IMR-90 (cell line): ENCODE results near the gene GPR17. TPM values are rescaled to one million over a fixed set of nuclear protein-coding genes. Genes with fewer than 3 reads are reported as not detected.

Source experiments
- ATAC-seq: fragments of 200-7000 bp; cut with Tn5 transposase; 2 replicates; pipeline ENCODE4 v1.9.1; 2020; ENCODE audit warnings: low read depth, mild to moderate bottlenecking, moderate library complexity
- BruUV-seq: library from RNA; stranded (reverse); fragments of 400-500 nt; replicated peaks from 2 replicates; lab custom pipeline; 2021; lab: Mats Ljungman, UMichigan
- CTCF ChIA-PET: fragments of 300-600 bp; formaldehyde crosslinking; extraction: SDS; loops from one replicate; lab custom pipeline; 2021; ENCODE audit warnings: antibody characterized with exemption; lab: Yijun Ruan, JAX
- POLR2A ChIA-PET: fragments of 300-600 bp; sonication (Branson Sonifier 250); formaldehyde crosslinking; loops from one replicate; lab custom pipeline; 2022; ENCODE audit warnings: antibody characterized with exemption; ENCODE audit not compliant: unreplicated experiment; lab: Charles Lee
- DNase-seq: peaks from one replicate; pipeline ENCODE4 v3.0.0; 2013
- H2AFZ ChIP-seq: replicated peaks from 2 replicates; pipeline ENCODE3; 2013; ENCODE audit warnings: low read length, mild to moderate bottlenecking; ENCODE audit not compliant: poor library complexity
- H2AK5ac ChIP-seq: 2 replicates; pipeline ENCODE4 v1.6.1; 2013; ENCODE audit warnings: low read depth, low read length, inconsistent platforms
- H2AK9ac ChIP-seq: replicated peaks from 2 replicates; pipeline ENCODE3; 2013; ENCODE audit warnings: mild to moderate bottlenecking, low read depth, low read length, moderate library complexity; ENCODE audit not compliant: poor library complexity
- H2BK120ac ChIP-seq: 2 replicates; pipeline ENCODE4 v1.6.1; 2013; ENCODE audit warnings: low read depth, low read length, inconsistent platforms
- H2BK15ac ChIP-seq: 3 replicates; pipeline ENCODE4 v1.6.1; 2013; ENCODE audit warnings: low read depth, low read length, inconsistent platforms
- H2BK20ac ChIP-seq: 2 replicates; pipeline ENCODE4 v1.6.1; 2013; ENCODE audit warnings: low read depth, mild to moderate bottlenecking, inconsistent platforms, low read length, moderate library complexity
- H2BK5ac ChIP-seq: 2 replicates; pipeline ENCODE4 v1.6.1; 2013; ENCODE audit warnings: mild to moderate bottlenecking, low read depth, low read length, inconsistent platforms; ENCODE audit not compliant: poor library complexity, severe bottlenecking
- H3K14ac ChIP-seq: replicated peaks from 2 replicates; pipeline ENCODE4 v1.6.1; 2013; ENCODE audit warnings: low read depth, low read length, inconsistent platforms
- H3K18ac ChIP-seq: 2 replicates; pipeline ENCODE4 v1.6.1; 2013; ENCODE audit warnings: low read depth, low read length, control low read depth
- H3K23ac ChIP-seq: 2 replicates; pipeline ENCODE4 v1.6.1; 2013; ENCODE audit warnings: low read depth, low read length, inconsistent platforms
- H3K27ac ChIP-seq: 2 replicates; pipeline ENCODE4 v1.5.1; 2013; ENCODE audit warnings: mild to moderate bottlenecking, control low read depth, low read length; ENCODE audit not compliant: insufficient read depth
- H3K27me3 ChIP-seq: 2 replicates; pipeline ENCODE4 v1.6.1; 2013; ENCODE audit warnings: low read length; ENCODE audit not compliant: control insufficient read depth, insufficient read depth
- H3K36me3 ChIP-seq: 2 replicates; pipeline ENCODE4 v1.6.1; 2013; ENCODE audit warnings: low read length, mixed read lengths; ENCODE audit not compliant: control insufficient read depth, insufficient read depth
- H3K4ac ChIP-seq: 2 replicates; pipeline ENCODE4 v1.6.1; 2013; ENCODE audit warnings: low read depth, low read length, inconsistent platforms
- H3K4me1 ChIP-seq: 2 replicates; pipeline ENCODE4 v1.6.1; 2013; ENCODE audit warnings: low read length, mixed read lengths; ENCODE audit not compliant: control insufficient read depth, insufficient read depth
- H3K4me2 ChIP-seq: 2 replicates; pipeline ENCODE4 v1.6.1; 2013; ENCODE audit warnings: low read depth, mild to moderate bottlenecking, control low read depth, low read length, moderate library complexity
- H3K4me3 ChIP-seq: 2 replicates; pipeline ENCODE4 v1.5.1; 2013; ENCODE audit warnings: low read depth, mild to moderate bottlenecking, control low read depth, low read length, moderate library complexity; ENCODE audit not compliant: insufficient read depth
- H3K56ac ChIP-seq: 2 replicates; pipeline ENCODE4 v1.6.1; 2013; ENCODE audit warnings: low read length, inconsistent platforms; ENCODE audit not compliant: insufficient read depth; ENCODE audit errors: extremely low read depth
- H3K79me1 ChIP-seq, 2 experiments: 2 replicates each; pipeline ENCODE4 v1.6.1; 2013; ENCODE audit warnings: low read length in 2 of 2, inconsistent platforms in 1 of 2, low read depth in 1 of 2
- H3K9ac ChIP-seq: 2 replicates; pipeline ENCODE4 v1.6.1; 2013; ENCODE audit warnings: low read depth, low read length, control low read depth
- H3K9me1 ChIP-seq: 2 replicates; pipeline ENCODE4 v1.6.1; 2013; ENCODE audit warnings: low read length, inconsistent platforms; ENCODE audit not compliant: insufficient read depth
- H3K9me3 ChIP-seq: 2 replicates; pipeline ENCODE4 v1.6.1; 2013; ENCODE audit warnings: low read length; ENCODE audit not compliant: control insufficient read depth, insufficient read depth
- H4K20me1 ChIP-seq: 2 replicates; pipeline ENCODE4 v1.6.1; 2013; ENCODE audit warnings: low read length, inconsistent platforms; ENCODE audit not compliant: insufficient read depth
- H4K5ac ChIP-seq: 2 replicates; pipeline ENCODE4 v1.6.1; 2013; ENCODE audit warnings: mild to moderate bottlenecking, low read depth, low read length, control low read depth
- H4K8ac ChIP-seq, 2 experiments: 2 replicates each; pipeline ENCODE4 v1.6.1; 2013; ENCODE audit warnings: low read depth in 2 of 2, low read length in 2 of 2, control low read depth in 1 of 2, inconsistent platforms in 1 of 2
- H4K91ac ChIP-seq: 2 replicates; pipeline ENCODE4 v1.6.1; 2013; ENCODE audit warnings: low read depth, low read length, inconsistent platforms; ENCODE audit not compliant: insufficient read depth
- BHLHE40 ChIP-seq: fragments of 150-350 bp; IDR thresholded peaks from 2 replicates; pipeline ENCODE4 v1.6.1; 2016; ENCODE audit warnings: mild to moderate bottlenecking, low read depth, low read length
- CHD1 ChIP-seq: IDR thresholded peaks from 2 replicates; pipeline ENCODE4 v1.6.1; 2012; ENCODE audit warnings: low read depth, low read length, improper control_type of control experiment
- FOS ChIP-seq: fragments of 150-350 bp; IDR thresholded peaks from 2 replicates; pipeline ENCODE4 v1.6.1; 2016; ENCODE audit warnings: low read depth, low read length
- MAFK ChIP-seq: IDR thresholded peaks from 2 replicates; pipeline ENCODE4 v1.6.1; 2012; ENCODE audit warnings: low read depth, low read length, improper control_type of control experiment
- MAZ ChIP-seq: IDR thresholded peaks from 2 replicates; pipeline ENCODE4 v1.6.1; 2012; ENCODE audit warnings: low read depth, mild to moderate bottlenecking, low read length, improper control_type of control experiment, moderate library complexity, borderline replicate concordance
- MXI1 ChIP-seq: IDR thresholded peaks from 2 replicates; pipeline ENCODE4 v1.6.1; 2012; ENCODE audit warnings: low read depth, mild to moderate bottlenecking, low read length, moderate library complexity, borderline replicate concordance
- NFE2L2 ChIP-seq: fragments of 150-350 bp; IDR thresholded peaks from 2 replicates; pipeline ENCODE4 v1.6.1; 2016; ENCODE audit warnings: low read depth, mild to moderate bottlenecking, low read length
- POLR2A ChIP-seq: IDR thresholded peaks from 2 replicates; pipeline ENCODE4 v1.6.1; 2012; ENCODE audit warnings: mild to moderate bottlenecking, low read depth, low read length
- RCOR1 ChIP-seq: IDR thresholded peaks from 2 replicates; pipeline ENCODE4 v1.6.1; 2012; ENCODE audit warnings: mild to moderate bottlenecking, low read length, improper control_type of control experiment; ENCODE audit not compliant: insufficient replicate concordance
- RFX5 ChIP-seq: IDR thresholded peaks from 2 replicates; pipeline ENCODE4 v1.8.0; 2012; ENCODE audit warnings: low read depth, mild to moderate bottlenecking, low read length, moderate library complexity
- SMC3 ChIP-seq: fragments of 150-350 bp; IDR thresholded peaks from 2 replicates; pipeline ENCODE4 v1.6.1; 2016; ENCODE audit warnings: low read depth, mild to moderate bottlenecking, antibody characterized with exemption, low read length, moderate library complexity
- USF2 ChIP-seq: fragments of 150-350 bp; IDR thresholded peaks from 2 replicates; pipeline ENCODE4 v1.6.1; 2017; ENCODE audit warnings: mild to moderate bottlenecking, antibody characterized with exemption, low read length, low read depth
- WGBS, 2 experiments: methylation state at CpG; one replicate each; pipeline versions ENCODE4 v1.1.5 to v1.1.7; 2013; ENCODE audit warnings: missing lambda C conversion rate in 2 of 2; ENCODE audit not compliant: insufficient read length in 1 of 2; ENCODE audit errors: extremely low coverage in 2 of 2; 5-methylcytosine and 5-hydroxymethylcytosine counted together
- dilution Hi-C: fragments of 300-500 bp; cut with HindIII; formaldehyde crosslinking; loops from one replicate; pipeline ENCODE4 v1.14.3; 2018; ENCODE audit warnings: low sequenced_read_pairs; ENCODE audit not compliant: unreplicated experiment
- in situ Hi-C: fragments of 300-500 bp; cut with MboI; formaldehyde crosslinking; loops from 3 replicates; pipeline ENCODE4 v1.14.3; 2019; ENCODE audit warnings: low sequenced_read_pairs, inconsistent platforms, mixed read lengths
- intact Hi-C: fragments of 100-400 bp; cut with micrococcal nuclease; formaldehyde crosslinking; loops from 2 replicates; pipeline ENCODE4 v1.10.0; 2022
- polyA plus RNA-seq, 3 experiments: library from polyadenylated mRNA; depleted of rRNA; stranded (reverse); fragments of >200 nt; gene quantifications; 2 replicates each; pipeline ENCODE4 v1.2.3, GENCODE V29; 2012; ENCODE audit warnings: low replicate concordance in 1 of 3
- total RNA-seq: library from RNA; depleted of rRNA; stranded (reverse); fragments of >200 nt; gene quantifications from 2 replicates; pipeline ENCODE4 v1.2.3, GENCODE V29; 2012
- TF ChIP-seq, protein P1 (sequence below): fragments of 150-350 bp; IDR thresholded peaks from 2 replicates; pipeline ENCODE4 v1.6.1; 2016; ENCODE audit warnings: low read depth, mild to moderate bottlenecking, low read length, moderate library complexity, borderline replicate concordance
- TF ChIP-seq, protein P2 (sequence below): conservative IDR thresholded peaks from 2 replicates; pipeline ENCODE4 v1.5.1; 2012; ENCODE audit warnings: mild to moderate bottlenecking, low read depth, low read length, improper control_type of control experiment

The GPR17 gene
- total and polyA plus RNA-seq, 2 of the 4 experiments (the other 2 are of a cell fraction), result not detected

- Histone ChIP-seq H2BK120ac (no peak overlapping the region), H2BK5ac (no peak overlapping the region), H4K91ac (no peak overlapping the region), H3K9me1 (peaks cover 23% of the 10 kb centered on the region), H3K18ac (no peak overlapping the region), H3K4ac (no peak overlapping the region), H3K79me1 (peaks cover 22 to 73% of the 10 kb centered on the region in 2 experiments), H3K9me3 (peaks cover 2% of the 10 kb centered on the region; the same call in 1 of the 2 replicates), H2AK5ac (0 out of 2 replicates have a peak overlapping the region, but pooled peaks have one; percentile 25), H3K4me3 (peak overlapping the region; percentile 11; the same call in 1 of the 2 replicates), H2BK15ac (no peak overlapping the region), H2BK20ac (no peak overlapping the region), H2AFZ (peak overlapping the region; percentile 68), H3K23ac (peak overlapping the region; percentile 25; the same call in 1 of the 2 replicates), H4K20me1 (peaks cover 66% of the 10 kb centered on the region), H3K56ac (no peak overlapping the region), H3K27ac (no peak overlapping the region), H3K27me3 (no peaks in the 10 kb centered on the region), H3K4me2 (peak overlapping the region; percentile 29; the same call in 1 of the 2 replicates), H2AK9ac (peak overlapping the region; percentile 38), H3K36me3 (peaks cover 7% of the 10 kb centered on the region), H3K4me1 (peaks cover 14% of the 10 kb centered on the region), H3K14ac (no peak overlapping the region), H4K5ac (no peak overlapping the region), H3K9ac (no peak overlapping the region), H4K8ac (no peak overlapping the region)
- ATAC-seq (no peak), DNase-seq (no peak)
- in situ Hi-C loops (no loop called here), intact Hi-C loops (no loop called here), dilution Hi-C loops (no loop called here)
- no TSS peak for BruUV-seq
- POLR2A ChIA-PET, result no interaction called here
- WGBS, 2 experiments, result 26% methylated on average over 45 of the region's 69 CpGs; no CpG with 5 or more reads in 1 of the 2 experiments
- CTCF ChIA-PET, result no interaction called here
- no peak for TF ChIP-seq MAZ
- no peak for TF ChIP-seq RFX5
- no peak for TF ChIP-seq SMC3
- no peak for TF ChIP-seq RCOR1
- TF ChIP-seq USF2, result no peak
- no peak for TF ChIP-seq NFE2L2
- no peak for TF ChIP-seq FOS
- no peak for TF ChIP-seq MAFK
- no peak for TF ChIP-seq MXI1
- TF ChIP-seq, protein P1, sequence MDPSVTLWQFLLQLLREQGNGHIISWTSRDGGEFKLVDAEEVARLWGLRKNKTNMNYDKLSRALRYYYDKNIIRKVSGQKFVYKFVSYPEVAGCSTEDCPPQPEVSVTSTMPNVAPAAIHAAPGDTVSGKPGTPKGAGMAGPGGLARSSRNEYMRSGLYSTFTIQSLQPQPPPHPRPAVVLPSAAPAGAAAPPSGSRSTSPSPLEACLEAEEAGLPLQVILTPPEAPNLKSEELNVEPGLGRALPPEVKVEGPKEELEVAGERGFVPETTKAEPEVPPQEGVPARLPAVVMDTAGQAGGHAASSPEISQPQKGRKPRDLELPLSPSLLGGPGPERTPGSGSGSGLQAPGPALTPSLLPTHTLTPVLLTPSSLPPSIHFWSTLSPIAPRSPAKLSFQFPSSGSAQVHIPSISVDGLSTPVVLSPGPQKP, result no peak
- TF ChIP-seq BHLHE40, result no peak
- TF ChIP-seq, protein P2, sequence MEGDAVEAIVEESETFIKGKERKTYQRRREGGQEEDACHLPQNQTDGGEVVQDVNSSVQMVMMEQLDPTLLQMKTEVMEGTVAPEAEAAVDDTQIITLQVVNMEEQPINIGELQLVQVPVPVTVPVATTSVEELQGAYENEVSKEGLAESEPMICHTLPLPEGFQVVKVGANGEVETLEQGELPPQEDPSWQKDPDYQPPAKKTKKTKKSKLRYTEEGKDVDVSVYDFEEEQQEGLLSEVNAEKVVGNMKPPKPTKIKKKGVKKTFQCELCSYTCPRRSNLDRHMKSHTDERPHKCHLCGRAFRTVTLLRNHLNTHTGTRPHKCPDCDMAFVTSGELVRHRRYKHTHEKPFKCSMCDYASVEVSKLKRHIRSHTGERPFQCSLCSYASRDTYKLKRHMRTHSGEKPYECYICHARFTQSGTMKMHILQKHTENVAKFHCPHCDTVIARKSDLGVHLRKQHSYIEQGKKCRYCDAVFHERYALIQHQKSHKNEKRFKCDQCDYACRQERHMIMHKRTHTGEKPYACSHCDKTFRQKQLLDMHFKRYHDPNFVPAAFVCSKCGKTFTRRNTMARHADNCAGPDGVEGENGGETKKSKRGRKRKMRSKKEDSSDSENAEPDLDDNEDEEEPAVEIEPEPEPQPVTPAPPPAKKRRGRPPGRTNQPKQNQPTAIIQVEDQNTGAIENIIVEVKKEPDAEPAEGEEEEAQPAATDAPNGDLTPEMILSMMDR, result no peak
- TF ChIP-seq CHD1, result no peak
- TF ChIP-seq POLR2A, result no peak
Measured at GRCh38 chr2:127664065-127664894, 18.3 kb downstream of the GPR17 start.
